ENCODE measurements around the gene OR52B2. TPM values are rescaled to one million over a fixed set of nuclear protein-coding genes. Genes with fewer than 3 reads are reported as not detected.

The OR52B2 gene
- not detected in 2 replicates for total RNA-seq
- not detected in 2 replicates for polyA plus RNA-seq

- no peaks in the 10 kb centered on the region for H3K36me3 ChIP-seq (replicated peaks; ENCODE audit: insufficient read depth, low read depth)
- H3K4me1 ChIP-seq (ENCODE audit: insufficient read depth): no peaks in the 10 kb centered on the region
- H3K79me2 ChIP-seq: no peaks in the 10 kb centered on the region
- no peak within 1 kb of the TSS for H2AFZ ChIP-seq
- no peak for DNase-seq (ENCODE audit: low spot score)
- no peak within 1 kb of the TSS for H3K4me3 ChIP-seq
- TF ChIP-seq EZH2phosphoT487 (IDR thresholded peaks at IDR 0.05; ENCODE audit: low read depth, severe bottlenecking, unreplicated experiment) (no peak), EZH2 (IDR thresholded peaks at IDR 0.05; ENCODE audit: borderline replicate concordance) (no peak), CTCF (IDR thresholded peaks at IDR 0.05; ENCODE audit: poor library complexity) (no peak)
- no peak within 1 kb of the TSS for H3K4me2 ChIP-seq
- H3K27me3 ChIP-seq: no peaks in the 10 kb centered on the region
- 77% methylated on average over 1 of the region's 1 CpG for WGBS (ENCODE audit: low lambda C conversion rate, missing lambda C conversion rate)
- H4K20me1 ChIP-seq (ENCODE audit: insufficient read depth, poor library complexity, severe bottlenecking): no peaks in the 10 kb centered on the region
- no peak within 1 kb of the TSS for H3K27ac ChIP-seq
- H3K9me2 ChIP-seq (replicated peaks; ENCODE audit: insufficient read depth): no peaks in the 10 kb centered on the region
- no peaks in the 10 kb centered on the region for H3K9me3 ChIP-seq (ENCODE audit: low read depth)
Measured at GRCh38 chr11:6170226-6170625, at the start of gene OR52B2. TSS of gene OR52B2 (minus strand) at chr11:6170326. CDS start at chr11:6170326, 0 bp downstream.

GRCh38 chr11:6219359-6219758, 49.2 kb upstream of the OR52B2 start:
- DNase-seq (ENCODE audit: low spot score): peak; percentile 35
- H4K20me1 ChIP-seq (ENCODE audit: insufficient read depth, poor library complexity, severe bottlenecking): peaks cover 4% of the 10 kb centered on the region
- 62% methylated on average over 2 of the region's 2 CpGs for WGBS (ENCODE audit: low lambda C conversion rate, missing lambda C conversion rate)
- no peak overlapping the region for H3K4me3 ChIP-seq
- H3K27me3 ChIP-seq: no peaks in the 10 kb centered on the region
- no peaks in the 10 kb centered on the region for H3K9me2 ChIP-seq (replicated peaks; ENCODE audit: insufficient read depth)
- TF ChIP-seq CTCF (IDR thresholded peaks at IDR 0.05; ENCODE audit: poor library complexity): no peak
- TF ChIP-seq EZH2 (IDR thresholded peaks at IDR 0.05; ENCODE audit: borderline replicate concordance): no peak
- TF ChIP-seq EZH2phosphoT487 (IDR thresholded peaks at IDR 0.05; ENCODE audit: low read depth, severe bottlenecking, unreplicated experiment): no peak
- H3K27ac ChIP-seq: peak overlapping the region; percentile 22
- H3K9me3 ChIP-seq (ENCODE audit: low read depth): no peaks in the 10 kb centered on the region
- H3K79me2 ChIP-seq: peaks cover 14% of the 10 kb centered on the region
- H3K4me1 ChIP-seq (ENCODE audit: insufficient read depth): no peaks in the 10 kb centered on the region
- peaks cover 2% of the 10 kb centered on the region for H3K36me3 ChIP-seq (replicated peaks; ENCODE audit: insufficient read depth, low read depth)
- no peak overlapping the region for H2AFZ ChIP-seq
- H3K4me2 ChIP-seq: no peak overlapping the region

- no peaks in the 10 kb centered on the region for H4K20me1 ChIP-seq (ENCODE audit: insufficient read depth, poor library complexity, severe bottlenecking)
- WGBS (ENCODE audit: low lambda C conversion rate, missing lambda C conversion rate): 91% methylated on average over 19 of the region's 19 CpGs
- H3K4me1 ChIP-seq (ENCODE audit: insufficient read depth): no peaks in the 10 kb centered on the region
- no peak for DNase-seq (ENCODE audit: low spot score)
- H3K9me3 ChIP-seq (ENCODE audit: low read depth): no peaks in the 10 kb centered on the region
- peaks cover 2% of the 10 kb centered on the region for H3K36me3 ChIP-seq (replicated peaks; ENCODE audit: insufficient read depth, low read depth)
- no peak overlapping the region for H3K4me2 ChIP-seq
- no peak for TF ChIP-seq EZH2 (IDR thresholded peaks at IDR 0.05; ENCODE audit: borderline replicate concordance)
- H3K9me2 ChIP-seq (replicated peaks; ENCODE audit: insufficient read depth): no peaks in the 10 kb centered on the region
- peaks cover 9% of the 10 kb centered on the region for H3K79me2 ChIP-seq
- H3K27me3 ChIP-seq: no peaks in the 10 kb centered on the region
- H3K27ac ChIP-seq: no peak overlapping the region
- H3K4me3 ChIP-seq: no peak overlapping the region
- no peak overlapping the region for H2AFZ ChIP-seq
Measured at GRCh38 chr11:6217722-6218121, 47.6 kb upstream of the OR52B2 start.

- TF ChIP-seq EZH2phosphoT487 (IDR thresholded peaks at IDR 0.05; ENCODE audit: low read depth, severe bottlenecking, unreplicated experiment) (no peak), CTCF (IDR thresholded peaks at IDR 0.05; ENCODE audit: poor library complexity) (no peak), EZH2 (IDR thresholded peaks at IDR 0.05; ENCODE audit: borderline replicate concordance) (no peak)
- H3K27ac ChIP-seq: no peak overlapping the region
- H4K20me1 ChIP-seq (ENCODE audit: insufficient read depth, poor library complexity, severe bottlenecking): no peaks in the 10 kb centered on the region
- no peaks in the 10 kb centered on the region for H3K36me3 ChIP-seq (replicated peaks; ENCODE audit: insufficient read depth, low read depth)
- no peaks in the 10 kb centered on the region for H3K4me1 ChIP-seq (ENCODE audit: insufficient read depth)
- H3K4me2 ChIP-seq: no peak overlapping the region
- H3K27me3 ChIP-seq: no peaks in the 10 kb centered on the region
- DNase-seq (ENCODE audit: low spot score): no peak
- no peak overlapping the region for H3K4me3 ChIP-seq
- no peaks in the 10 kb centered on the region for H3K9me2 ChIP-seq (replicated peaks; ENCODE audit: insufficient read depth)
- H3K9me3 ChIP-seq (ENCODE audit: low read depth): no peaks in the 10 kb centered on the region
- H3K79me2 ChIP-seq: peaks cover 9% of the 10 kb centered on the region
- 90% methylated on average over 4 of the region's 4 CpGs for WGBS (ENCODE audit: low lambda C conversion rate, missing lambda C conversion rate)
- no peak overlapping the region for H2AFZ ChIP-seq
Measured at GRCh38 chr11:6216501-6216900, 46.4 kb upstream of the OR52B2 start.

Measured in hepatocyte (in vitro differentiated cells).